Fibroblast of skin of right biceps (primary cell): Measurements from ENCODE around the gene BANP.
"Not testable (repeated sequence)": the region's sequence is repeated elsewhere in the genome, so short reads cannot be mapped to it uniquely, and the experiment has no call there.

Source experiments
- DNase-seq: peaks from one replicate; pipeline ENCODE4 v3.0.0-alpha.2; 2013

BANP gene

DNA sequence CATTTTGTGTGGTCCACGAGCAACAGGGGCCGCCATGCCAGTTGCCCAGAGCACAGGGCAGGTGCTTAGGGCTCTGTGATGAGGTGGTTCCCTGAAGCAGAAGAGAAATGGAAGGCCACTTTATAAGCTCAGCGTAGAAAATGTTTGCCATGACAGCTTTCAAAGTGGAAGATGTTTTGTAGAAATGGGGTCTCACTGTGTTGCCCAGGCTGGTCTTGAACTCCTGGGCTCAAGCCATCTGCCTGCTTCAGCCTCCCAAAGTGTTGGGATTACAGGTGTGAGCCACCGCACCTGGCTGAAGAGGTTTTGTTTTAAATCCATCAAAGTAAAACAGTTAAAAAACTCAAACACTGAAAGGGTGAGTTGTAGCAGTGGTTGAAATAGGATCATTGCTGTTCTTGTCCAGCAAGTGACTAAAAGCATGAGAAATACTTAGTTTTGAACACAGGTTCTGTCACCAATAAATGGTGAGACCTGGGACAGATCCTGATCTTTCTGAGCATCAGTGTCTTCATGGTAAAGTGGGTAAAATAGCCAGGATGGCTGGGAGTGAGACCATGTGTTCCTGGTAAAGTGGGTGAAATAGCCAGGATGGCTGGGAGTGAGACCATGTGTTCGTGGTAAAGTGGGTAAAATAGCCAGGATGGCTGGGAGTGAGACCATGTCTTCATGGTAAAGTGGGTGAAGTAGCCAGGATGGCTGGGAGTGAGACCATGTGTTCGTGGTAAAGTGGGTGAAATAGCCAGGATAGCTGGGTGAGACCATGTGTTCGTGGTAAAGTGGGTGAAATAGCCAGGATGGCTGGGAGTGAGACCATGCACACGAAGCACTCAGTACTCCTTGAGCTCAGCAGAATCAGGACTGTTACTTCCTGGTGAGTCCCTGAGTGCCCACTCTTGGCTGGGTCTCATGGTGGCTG lies 46.0 kb downstream of the BANP start:
- no peak for DNase-seq

DNA sequence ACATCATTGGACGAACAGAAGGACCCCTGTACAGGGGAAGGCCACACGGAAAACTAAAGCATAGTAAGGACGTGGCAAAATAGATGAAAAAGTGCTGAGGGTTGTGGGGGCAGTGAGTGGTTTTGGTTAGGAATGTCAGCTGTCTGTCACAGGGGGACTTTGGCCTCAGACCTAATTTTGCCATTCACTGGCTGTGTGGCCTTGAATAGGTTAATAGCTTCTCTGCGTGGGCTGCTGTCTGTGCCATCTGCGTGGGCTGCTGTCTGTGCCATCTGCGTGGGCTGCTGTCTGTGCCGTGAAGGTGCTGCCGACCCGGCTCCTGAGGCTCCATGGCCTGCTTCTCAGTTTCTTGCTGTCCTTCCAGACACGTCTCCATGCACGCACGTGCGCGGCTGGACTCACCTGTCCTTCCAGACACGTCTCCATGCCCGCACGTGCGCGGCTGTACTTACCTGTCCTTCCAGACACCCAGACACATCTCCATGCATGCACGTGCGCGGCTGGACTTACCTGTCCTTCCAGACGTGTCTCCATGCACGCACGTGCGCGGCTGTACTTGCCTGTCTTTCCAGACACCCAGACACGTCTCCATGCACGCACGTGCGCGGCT lies 47.1 kb downstream of the BANP start:
- not testable (repeated sequence) for DNase-seq

DNA sequence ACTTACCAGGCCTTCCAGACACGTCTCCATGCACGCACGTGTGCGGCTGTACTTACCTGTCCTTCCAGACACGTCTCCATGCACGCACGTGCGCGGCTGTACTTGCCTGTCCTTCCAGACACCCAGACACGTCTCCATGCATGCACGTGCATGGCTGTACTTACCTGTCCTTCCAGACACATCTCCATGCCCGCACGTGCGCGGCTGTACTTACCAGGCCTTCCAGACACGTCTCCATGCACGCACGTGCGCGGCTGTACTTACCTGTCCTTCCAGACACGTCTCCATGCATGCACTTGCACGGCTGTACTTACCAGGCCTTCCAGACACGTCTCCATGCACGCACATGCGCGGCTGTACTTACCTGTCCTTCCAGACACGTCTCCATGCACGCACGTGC lies 47.8 kb downstream of the BANP start:
- not testable (repeated sequence) for DNase-seq

DNA sequence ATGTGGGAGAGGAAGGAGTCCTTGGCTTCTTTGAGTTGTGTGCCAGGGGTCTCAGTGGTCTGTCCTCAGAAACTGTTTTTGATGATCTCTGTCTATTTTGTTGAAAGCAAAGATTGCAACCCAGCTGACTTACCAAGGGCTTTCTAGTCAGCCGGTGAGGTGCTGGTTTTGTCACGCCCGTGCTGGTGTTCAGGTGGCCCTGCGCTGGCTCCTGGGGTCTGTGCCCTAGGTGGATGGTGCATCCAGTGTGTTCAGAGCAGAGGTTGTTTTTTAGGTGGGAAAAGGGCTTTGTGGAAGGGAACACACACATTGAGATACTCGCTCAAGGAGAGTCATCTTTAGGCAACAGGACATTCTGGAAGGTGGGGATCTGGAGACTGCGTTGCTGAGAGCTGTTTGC lies 51.0 kb downstream of the BANP start:
- no peak for DNase-seq

DNA sequence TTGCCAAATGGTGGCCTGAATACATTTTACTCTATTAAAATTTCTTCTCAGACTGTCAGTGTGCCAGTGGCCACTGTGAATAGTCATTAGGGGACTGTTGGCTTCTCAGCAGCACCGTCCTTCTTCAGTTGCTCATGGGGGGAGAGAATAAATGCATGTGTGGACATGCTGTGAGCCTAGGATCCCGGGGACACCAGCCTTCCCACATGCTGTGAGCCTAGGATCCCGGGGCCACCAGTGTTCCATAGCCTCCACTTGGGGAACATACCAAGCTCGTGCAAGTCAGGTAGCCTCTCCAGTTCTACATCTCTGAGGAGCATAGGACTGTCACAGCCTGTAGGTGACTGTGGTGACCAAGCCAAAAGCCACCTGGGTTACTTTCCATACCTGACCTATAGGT lies 51.5 kb downstream of the BANP start:
- no peak for DNase-seq

DNA sequence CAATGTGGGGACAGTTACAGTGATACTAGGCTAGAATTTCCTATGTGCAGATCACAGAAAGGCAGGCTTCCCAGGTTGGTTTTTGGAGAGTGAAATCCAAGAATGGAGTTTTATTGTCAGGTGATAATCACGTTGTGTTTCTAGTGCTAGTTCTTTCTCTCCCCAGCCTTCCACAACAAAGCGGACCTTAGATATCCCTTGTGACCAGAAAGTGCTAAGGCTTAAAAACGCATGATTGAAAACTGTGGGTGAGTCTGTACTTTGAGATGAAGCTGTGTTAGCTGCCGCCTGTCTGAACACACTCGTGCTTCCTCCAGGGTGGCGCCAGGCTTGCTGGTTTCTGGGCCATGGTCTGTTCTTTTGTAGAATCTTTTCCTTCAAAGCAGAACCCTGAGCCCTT lies 52.1 kb downstream of the BANP start:
- no peak for DNase-seq

GRCh38 chr16:88003736-88004135 lies 52.5 kb downstream of the BANP start:
- DNase-seq, result no peak

- DNase-seq, result no peak
Observed at GRCh38 chr16:88004391-88004790, 53.2 kb downstream of the BANP start.

- no peak for DNase-seq
Observed at GRCh38 chr16:88005181-88005581, 53.9 kb downstream of the BANP start.

DNA sequence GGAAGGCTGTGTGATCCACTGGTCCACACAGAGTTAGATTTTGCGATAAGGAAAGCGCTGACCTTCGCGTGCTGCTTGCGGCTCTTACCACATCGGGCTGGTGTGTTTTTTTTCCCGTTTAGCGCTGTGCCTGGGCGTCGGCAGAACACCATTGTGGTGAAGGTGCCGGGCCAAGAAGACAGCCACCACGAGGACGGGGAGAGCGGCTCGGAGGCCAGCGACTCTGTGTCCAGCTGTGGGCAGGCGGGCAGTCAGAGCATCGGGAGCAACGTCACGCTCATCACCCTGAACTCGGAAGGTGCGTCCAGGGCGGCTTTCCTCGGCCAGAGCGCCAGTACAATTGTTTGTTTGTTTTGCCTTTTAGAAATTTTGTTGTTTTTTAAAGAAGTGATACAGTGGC lies 54.7 kb downstream of the BANP start:
- no peak for DNase-seq

GRCh38 chr16:88007321-88007731 lies 56.1 kb downstream of the BANP start:
- no peak for DNase-seq

- DNase-seq, result no peak
Observed at GRCh38 chr16:88008840-88009239, 57.6 kb downstream of the BANP start.

- DNase-seq, result no peak
Observed at GRCh38 chr16:88009563-88010342, 58.5 kb downstream of the BANP start.

GRCh38 chr16:88010343-88010967 lies 59.2 kb downstream of the BANP start:
- no peak for DNase-seq

DNA sequence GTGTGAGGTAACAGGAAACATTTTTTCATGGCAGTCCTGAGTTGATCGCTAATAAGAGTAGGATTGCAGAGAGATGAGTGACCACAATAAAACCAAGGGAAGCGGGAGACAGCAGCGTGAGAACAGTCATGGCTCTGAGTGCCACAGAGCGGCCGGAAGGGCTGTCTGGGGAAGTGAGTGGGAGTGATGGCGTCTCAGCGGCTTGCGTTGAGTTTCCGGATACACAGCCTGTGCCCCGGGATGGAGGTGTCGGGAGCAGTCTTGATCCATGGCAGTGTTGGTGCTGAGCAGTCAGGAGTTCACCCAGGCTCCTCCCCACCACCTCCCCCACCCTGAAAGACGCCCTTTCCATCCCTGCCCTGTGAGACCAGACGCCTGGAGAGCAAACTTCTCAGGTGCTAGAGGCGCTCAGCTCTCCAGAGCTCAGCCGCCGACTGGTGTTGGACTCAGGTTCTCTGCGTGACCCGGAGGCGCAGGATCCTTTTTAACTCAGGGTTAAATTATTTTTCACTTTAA lies 59.8 kb downstream of the BANP start:
- no peak for DNase-seq

GRCh38 chr16:88012360-88012759 lies 61.1 kb downstream of the BANP start:
- no peak for DNase-seq

DNA sequence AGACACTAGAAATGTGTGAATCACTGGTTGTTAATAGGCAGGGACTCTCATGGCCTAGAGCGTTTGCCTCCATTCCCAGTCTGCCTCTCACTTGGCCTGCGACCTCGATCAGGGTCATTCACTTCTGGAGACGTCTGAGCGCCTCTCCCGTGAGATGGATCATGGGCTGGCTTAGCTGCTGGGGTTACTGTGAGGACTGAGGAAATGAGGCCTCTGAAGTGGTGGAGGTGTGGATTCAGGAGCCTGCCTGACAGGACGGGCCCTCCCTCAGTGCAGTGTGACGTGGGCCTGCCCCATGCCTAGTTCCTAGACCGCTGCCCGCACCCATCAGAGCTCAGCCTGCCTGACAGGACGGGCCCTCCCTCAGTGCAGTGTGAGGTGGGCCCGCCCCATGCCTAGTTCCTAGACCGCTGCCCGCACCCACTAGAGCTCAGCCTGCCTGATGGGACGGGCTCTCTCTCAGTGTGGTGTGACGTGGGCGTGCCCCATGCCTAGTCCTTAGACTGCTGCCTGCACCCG lies 61.9 kb downstream of the BANP start:
- DNase-seq, result peak; percentile 9

- DNase-seq, result no peak
Observed at GRCh38 chr16:88013766-88014251, 62.6 kb downstream of the BANP start.

DNA sequence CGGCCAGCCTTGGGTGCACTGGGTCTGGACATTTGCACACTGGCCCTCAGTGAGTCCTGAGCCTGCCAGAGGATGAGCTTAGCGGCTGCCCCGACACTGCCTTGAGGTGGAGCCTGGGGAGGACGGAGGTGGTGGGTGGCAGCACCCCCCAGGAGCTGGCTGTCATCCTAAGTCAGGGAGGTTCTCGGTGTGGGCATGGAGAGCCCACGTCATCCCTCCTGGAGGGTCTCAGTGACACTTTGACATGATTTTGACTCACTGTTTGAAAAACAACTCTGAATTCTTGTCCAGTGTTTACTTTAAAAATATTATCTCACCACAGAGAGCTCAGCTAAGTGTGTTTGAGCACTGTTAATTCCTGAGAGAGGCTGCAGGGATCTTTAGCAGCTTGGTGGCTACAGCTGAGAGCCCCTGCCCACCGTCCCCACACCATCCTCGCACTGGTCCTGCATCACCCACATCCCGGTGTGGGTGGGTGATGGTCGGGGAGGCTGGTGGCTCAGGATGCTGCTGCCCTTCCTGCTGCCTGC lies 63.1 kb downstream of the BANP start:
- peak; percentile 46 for DNase-seq

GRCh38 chr16:88014954-88015805 lies 63.9 kb downstream of the BANP start:
- no peak for DNase-seq

GRCh38 chr16:88015806-88016140 lies 64.5 kb downstream of the BANP start:
- DNase-seq, result no peak
